Spinal cord (tissue), 10 donors: ENCODE results near the gene SUSD3. TPM values are rescaled to one million over a fixed set of nuclear protein-coding genes. Genes with fewer than 3 reads are reported as not detected.

Experiments used
- DNase-seq, 6 donors: peaks; one replicate each; pipeline versions ENCODE4 v3.0.0 to v3.0.0-alpha.2; 2013 to 2015; ENCODE audit warnings: low spot score in 6 of 6, low read depth in 4 of 6
- H3K27ac ChIP-seq: one replicate; pipeline ENCODE4 v1.5.1; 2013; ENCODE audit warnings: low read depth, low read length, control low read depth
- H3K27me3 ChIP-seq: one replicate; pipeline ENCODE4 v1.6.1; 2013; ENCODE audit warnings: low read length; ENCODE audit not compliant: control insufficient read depth, insufficient read depth
- H3K36me3 ChIP-seq: one replicate; pipeline ENCODE4 v1.6.1; 2013; ENCODE audit warnings: low read length; ENCODE audit not compliant: control insufficient read depth, insufficient read depth
- H3K4me1 ChIP-seq: one replicate; pipeline ENCODE4 v1.6.1; 2013; ENCODE audit warnings: low read length; ENCODE audit not compliant: control insufficient read depth, insufficient read depth
- H3K4me3 ChIP-seq: one replicate; pipeline ENCODE4 v1.5.1; 2013; ENCODE audit warnings: low read depth, low read length, control low read depth
- H3K9me3 ChIP-seq: one replicate; pipeline ENCODE4 v1.6.1; 2013; ENCODE audit warnings: low read length; ENCODE audit not compliant: control insufficient read depth, insufficient read depth
- WGBS: methylation state at CpG from one replicate; pipeline ENCODE4 v1.1.5; 2013; ENCODE audit warnings: missing lambda C conversion rate; ENCODE audit not compliant: insufficient coverage; 5-methylcytosine and 5-hydroxymethylcytosine counted together
- polyA plus RNA-seq, 2 donors: library from polyadenylated mRNA; unstranded; fragments of 120-200 nt; gene quantifications; one replicate each; pipeline ENCODE4 v1.2.1, GENCODE V29; 2013; ENCODE audit not compliant: insufficient read length in 2 of 2
- total RNA-seq, 2 donors: library from RNA; depleted of rRNA in 1 of 2; stranded (reverse); fragments of 120-200 nt in 1 of 2; fragments of >200 nt in 1 of 2; gene quantifications; one replicate each; pipeline versions ENCODE4 v1.2.3 to v1.2.4, GENCODE V29; 2013 to 2014
- donor health status: healthy.

Gene SUSD3
- total and polyA plus RNA-seq, 4 donors, result 3.1 to 6.3 (median 4.9) TPM

- peaks cover 45% of the 10 kb centered on the region for H3K36me3 ChIP-seq
- peak overlapping the region; percentile 97 for H3K27ac ChIP-seq
- H3K4me1 ChIP-seq, result peaks cover 91% of the 10 kb centered on the region
- no peaks in the 10 kb centered on the region for H3K27me3 ChIP-seq
- H3K4me3 ChIP-seq, result no peak overlapping the region
- no peak for DNase-seq
- 94% methylated on average over 10 of the region's 13 CpGs for WGBS
- H3K9me3 ChIP-seq, result no peaks in the 10 kb centered on the region
These were observed 73.2 kb downstream of the SUSD3 start for GRCh38 chr9:93131599-93132286.

GRCh38 chr9:93132287-93132927, 73.9 kb downstream of the SUSD3 start:
- DNase-seq, result peak in 2 of 6 donors; percentile 71 to 82
- peak overlapping the region; percentile 80 for H3K4me3 ChIP-seq
- H3K9me3 ChIP-seq, result no peaks in the 10 kb centered on the region
- no peaks in the 10 kb centered on the region for H3K27me3 ChIP-seq
- 50% methylated on average over 7 of the region's 12 CpGs for WGBS
- peaks cover 84% of the 10 kb centered on the region for H3K4me1 ChIP-seq
- peaks cover 41% of the 10 kb centered on the region for H3K36me3 ChIP-seq
- peak overlapping the region; percentile 97 for H3K27ac ChIP-seq

- no peak for DNase-seq
- peaks cover 77% of the 10 kb centered on the region for H3K4me1 ChIP-seq
- 26% methylated on average over 17 of the region's 21 CpGs for WGBS
- H3K9me3 ChIP-seq, result no peaks in the 10 kb centered on the region
- peaks cover 34% of the 10 kb centered on the region for H3K36me3 ChIP-seq
- peak overlapping the region; percentile 97 for H3K27ac ChIP-seq
- H3K27me3 ChIP-seq, result no peaks in the 10 kb centered on the region
- peak overlapping the region; percentile 80 for H3K4me3 ChIP-seq
These were observed 74.6 kb downstream of the SUSD3 start for GRCh38 chr9:93132946-93133680.

GRCh38 chr9:93133681-93134014, 75.1 kb downstream of the SUSD3 start:
- Histone ChIP-seq H3K4me3 (peak overlapping the region; percentile 80), H3K9me3 (no peaks in the 10 kb centered on the region), H3K27ac (peak overlapping the region; percentile 97), H3K4me1 (peaks cover 72% of the 10 kb centered on the region), H3K27me3 (no peaks in the 10 kb centered on the region), H3K36me3 (peaks cover 30% of the 10 kb centered on the region)
- WGBS, result under 1% methylated on average over 34 of the region's 34 CpGs
- peak in 2 of 6 donors; percentile 62 to 79 for DNase-seq

DNA sequence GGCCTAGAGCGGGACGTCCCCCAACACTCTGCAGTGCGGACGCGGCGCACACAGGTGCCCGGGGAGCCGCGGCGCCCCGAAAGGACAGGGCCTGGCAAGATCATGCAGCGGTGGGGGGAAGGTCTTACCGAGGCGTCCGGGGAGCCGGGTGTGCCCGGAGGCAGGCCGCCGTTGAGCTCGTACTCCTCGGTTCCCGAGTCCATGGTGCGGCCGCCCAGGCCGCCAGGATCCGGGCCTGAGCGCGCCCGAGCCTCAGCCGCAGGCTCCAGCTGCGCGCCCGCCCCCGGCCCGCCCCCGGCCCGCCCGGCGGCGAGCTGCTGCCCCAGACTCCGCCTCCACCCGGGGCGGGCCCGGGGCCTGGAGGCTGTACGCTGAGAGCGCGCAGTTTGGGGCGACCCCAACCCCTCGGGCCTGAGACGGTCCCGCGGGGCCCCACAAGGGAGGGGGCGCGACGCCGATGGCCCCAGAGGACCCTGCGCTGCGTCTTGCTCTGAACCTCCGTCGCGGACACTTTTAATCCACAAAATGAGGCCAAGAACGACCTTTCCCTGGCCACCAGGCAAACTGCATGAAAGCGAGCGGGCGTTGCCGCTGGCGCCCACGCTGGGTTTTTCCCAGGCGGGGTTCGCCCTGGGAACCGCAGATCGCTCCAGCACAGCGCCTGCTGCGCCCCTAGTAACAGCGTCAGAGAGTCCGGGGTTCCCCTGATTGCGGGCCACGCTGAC, 75.7 kb downstream of the SUSD3 start, which contains the start of gene NINJ1:
Gene NINJ1, minus strand, starts transcription at position 237 of the 725 bp plus-strand sequence. Its CDS starts 34 bp downstream, at position 203.
- no peaks in the 10 kb centered on the region for H3K27me3 ChIP-seq
- peak in 4 of 6 donors; percentile 50 to 91 (median 69) for DNase-seq
- peaks cover 27% of the 10 kb centered on the region for H3K36me3 ChIP-seq
- peaks cover 67% of the 10 kb centered on the region for H3K4me1 ChIP-seq
- under 1% methylated on average over 78 of the region's 78 CpGs for WGBS
- H3K27ac ChIP-seq, result peak within 1 kb of the TSS; percentile 97
- no peaks in the 10 kb centered on the region for H3K9me3 ChIP-seq
- peak within 1 kb of the TSS; percentile 80 for H3K4me3 ChIP-seq

Other genes starting within 250 kb of the SUSD3 start
- gene ZNF484, start 180.7 kb upstream of the SUSD3 start, total RNA-seq, result 10 to 100 TPM; 29.5 to 51.5 TPM
- gene ZNF484, start 180.7 kb upstream of the SUSD3 start, polyA plus RNA-seq, result 10 to 100 TPM in 1 of 2 donors, 1 to 10 TPM in 1; 8.7 to 10.1 TPM
- gene FGD3, start 111.2 kb upstream of the SUSD3 start, total RNA-seq, result 1 to 10 TPM; 5.8 to 6.3 TPM
- gene FGD3, start 111.2 kb upstream of the SUSD3 start, polyA plus RNA-seq, result 10 to 100 TPM; 15.3 to 17.2 TPM
- 10 to 100 TPM; 28.6 to 42.5 TPM for gene CARD19, start 37.5 kb downstream of the SUSD3 start, total RNA-seq
- gene CARD19, start 37.5 kb downstream of the SUSD3 start, polyA plus RNA-seq, result 10 to 100 TPM; 64.3 to 75.3 TPM
- gene NINJ1, start 75.5 kb downstream of the SUSD3 start, total RNA-seq, result 10 to 100 TPM; 23.8 to 40.8 TPM
- gene NINJ1, start 75.5 kb downstream of the SUSD3 start, polyA plus RNA-seq, result 10 to 100 TPM; 54.2 to 60.4 TPM
- 10 to 100 TPM; 29.2 to 37.5 TPM for gene WNK2, start 125.4 kb downstream of the SUSD3 start, total RNA-seq
- gene WNK2, start 125.4 kb downstream of the SUSD3 start, polyA plus RNA-seq, result 100 to 1,000 TPM; 101 to 124 TPM